HUDEP-2 (cell line): ENCODE results near the gene ZPBP.

ENCODE experiments used
- DNase-seq, 76 experiments: peaks; one replicate each; lab custom pipeline; 2025; ENCODE audit not compliant: unreplicated experiment in 76 of 76; lab: John Stamatoyannopoulos, UW

Gene ZPBP, protein sequence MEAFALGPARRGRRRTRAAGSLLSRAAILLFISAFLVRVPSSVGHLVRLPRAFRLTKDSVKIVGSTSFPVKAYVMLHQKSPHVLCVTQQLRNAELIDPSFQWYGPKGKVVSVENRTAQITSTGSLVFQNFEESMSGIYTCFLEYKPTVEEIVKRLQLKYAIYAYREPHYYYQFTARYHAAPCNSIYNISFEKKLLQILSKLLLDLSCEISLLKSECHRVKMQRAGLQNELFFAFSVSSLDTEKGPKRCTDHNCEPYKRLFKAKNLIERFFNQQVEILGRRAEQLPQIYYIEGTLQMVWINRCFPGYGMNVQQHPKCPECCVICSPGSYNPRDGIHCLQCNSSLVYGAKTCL

DNA sequence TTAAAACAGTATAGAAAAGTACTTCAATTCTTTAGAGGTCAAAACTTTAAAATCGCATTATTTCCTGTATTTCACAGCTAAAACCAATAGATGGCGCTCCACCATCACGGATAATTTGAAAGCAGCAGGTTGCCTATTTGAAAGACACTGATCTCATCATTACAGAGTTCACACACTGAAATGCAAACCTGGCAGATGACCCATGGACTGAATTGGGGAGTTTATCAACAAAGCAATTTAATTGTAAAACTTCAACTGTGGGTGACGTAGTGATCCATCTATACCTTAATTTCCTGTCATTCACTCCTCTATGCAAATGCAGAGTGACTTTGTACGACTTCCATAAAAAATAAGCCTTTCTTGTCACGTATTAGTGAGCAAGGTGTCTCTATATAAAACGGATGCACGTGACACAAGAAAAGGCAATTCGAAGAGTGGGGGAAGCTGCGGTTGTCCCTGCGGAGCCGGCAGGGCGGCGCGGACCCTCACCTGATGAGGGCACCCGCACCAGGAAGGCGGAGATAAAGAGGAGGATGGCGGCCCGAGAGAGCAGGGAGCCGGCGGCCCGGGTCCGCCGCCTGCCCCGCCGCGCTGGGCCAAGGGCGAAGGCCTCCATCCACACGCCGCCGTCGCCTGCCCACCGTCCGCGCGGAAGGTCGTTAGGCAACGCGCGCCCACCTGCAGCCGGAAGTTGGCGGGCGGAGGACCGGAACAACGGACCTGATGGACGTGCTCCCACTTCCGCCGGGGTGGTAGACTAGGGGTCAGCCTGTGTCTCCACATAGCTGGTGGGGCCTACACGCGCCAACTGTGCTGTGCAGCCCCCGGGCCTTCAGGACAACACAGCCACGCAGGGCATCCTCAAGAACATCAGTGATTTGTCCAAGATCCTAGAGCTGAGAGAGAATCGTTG is at the start of gene ZPBP:
TSS of gene ZPBP (minus strand) at position 668 of the 913 bp plus-strand sequence. CDS start at position 616, 52 bp downstream.
- DNase-seq = peak in 27 of 76 experiments; percentile 1 to 51 (median 16)

DNA sequence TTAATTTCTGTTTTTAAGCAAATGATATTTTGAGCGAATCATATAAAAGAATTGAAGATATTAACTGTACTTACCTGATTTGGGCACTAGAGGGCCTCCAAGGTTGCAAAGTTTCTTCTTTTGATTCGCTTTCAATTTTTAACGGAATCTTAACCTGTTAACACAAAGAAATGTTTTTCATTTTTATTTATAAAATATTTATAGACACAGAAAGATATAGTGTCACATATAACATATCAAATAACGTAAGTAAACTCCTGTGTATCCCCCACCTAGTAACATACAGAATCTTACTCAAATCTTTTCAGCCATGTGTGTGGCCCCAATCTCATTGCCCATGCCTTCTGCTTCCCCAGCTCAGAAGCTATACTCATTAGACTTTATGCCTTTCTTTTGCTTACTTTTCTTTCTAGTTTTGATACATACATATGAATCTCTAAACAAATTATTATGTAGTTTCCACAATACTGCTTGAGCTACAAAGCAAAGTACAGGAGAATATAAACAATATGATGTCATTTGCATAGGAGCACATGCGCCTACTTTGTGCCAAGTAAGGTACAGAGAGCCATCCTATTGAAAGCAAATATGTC is 49.5 kb upstream of the ZPBP start:
- DNase-seq = peak in 10 of 76 experiments; percentile 1 to 21 (median 4)

- DNase-seq = no peak
These were observed 48.8 kb upstream of the ZPBP start for GRCh38 chr7:50141854-50142253.

- no peak for DNase-seq
These were observed 48.1 kb upstream of the ZPBP start for GRCh38 chr7:50141131-50141530.

- DNase-seq = no peak
These were observed 47.6 kb upstream of the ZPBP start for GRCh38 chr7:50140688-50141087.

DNA sequence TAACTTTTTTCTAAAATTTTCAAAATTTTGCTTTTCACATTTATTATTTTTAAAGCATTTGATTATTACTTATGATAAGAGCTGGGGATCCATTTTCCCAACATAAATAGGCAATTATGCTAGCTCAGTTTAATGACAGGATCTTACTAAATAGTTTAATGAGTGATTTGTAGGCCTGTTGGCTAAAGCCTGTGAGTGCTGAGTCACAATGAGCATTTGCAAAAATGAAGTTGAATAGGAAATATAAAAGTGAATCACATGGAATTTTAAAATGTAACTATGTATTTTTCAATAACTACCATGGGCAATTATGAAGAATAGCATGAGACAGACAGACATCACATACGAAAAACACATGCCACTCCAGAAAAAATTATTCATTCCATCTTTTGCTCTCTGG is 45.1 kb upstream of the ZPBP start:
- DNase-seq = no peak

DNA sequence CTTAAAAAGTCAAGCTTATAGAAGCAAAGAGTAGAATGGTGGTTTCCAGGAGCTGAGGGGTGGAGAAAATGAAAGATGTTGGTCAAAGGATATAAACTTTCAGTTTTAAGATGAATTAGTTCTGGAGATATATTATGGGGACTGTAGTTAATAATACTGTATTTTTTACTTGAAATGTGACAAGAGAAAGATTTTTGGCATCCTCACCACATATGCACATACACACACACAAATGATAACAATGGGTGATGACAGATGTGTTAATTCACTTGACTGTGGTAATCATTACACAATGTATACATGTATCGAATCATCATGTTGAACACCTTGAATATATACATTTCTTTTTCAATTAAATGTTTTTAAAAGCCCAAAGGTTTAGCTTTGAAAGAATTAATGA is 32.7 kb upstream of the ZPBP start:
- DNase-seq = no peak

DNA sequence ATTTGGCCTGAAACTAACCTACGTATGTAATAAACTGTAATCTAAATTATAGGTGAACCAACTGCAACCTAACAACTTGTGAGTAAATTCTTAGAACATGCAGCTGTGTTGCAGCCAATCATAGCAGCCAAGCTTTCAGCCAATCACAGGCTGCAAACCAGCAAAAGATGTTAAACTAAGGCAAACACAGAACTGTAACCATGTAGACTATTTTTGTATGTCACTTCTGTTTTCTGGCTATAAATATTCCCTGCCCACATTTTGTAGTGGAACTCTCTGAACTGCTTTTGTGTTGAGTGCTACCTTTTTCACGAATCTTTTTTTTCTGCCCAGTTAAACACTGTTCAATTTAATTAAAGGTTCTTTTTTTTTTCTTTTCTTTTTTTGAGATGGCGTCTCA is 28.2 kb upstream of the ZPBP start:
- no peak for DNase-seq

- peak in 20 of 76 experiments; percentile 1 to 30 (median 7) for DNase-seq
These were observed 27.0 kb upstream of the ZPBP start for GRCh38 chr7:50119815-50120637.

DNA sequence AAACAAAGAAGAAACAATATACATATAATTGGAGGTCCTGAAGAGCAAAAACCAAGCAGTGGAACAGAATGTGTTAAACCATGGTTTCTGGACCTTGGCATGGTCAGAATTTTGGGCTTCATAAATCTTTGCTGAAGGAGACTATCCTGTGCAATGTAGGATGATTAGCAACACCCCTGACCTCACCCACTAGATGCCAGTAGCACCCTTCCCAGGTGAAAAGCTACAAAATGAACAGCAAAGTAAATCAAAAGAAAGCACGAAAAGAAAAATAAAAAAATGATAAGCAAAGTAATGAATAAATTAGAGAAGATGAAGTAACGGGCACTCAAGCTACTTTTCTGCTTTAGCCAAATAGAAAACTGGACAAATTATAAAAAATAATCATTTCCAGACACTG is 19.2 kb upstream of the ZPBP start:
- DNase-seq = no peak

DNA sequence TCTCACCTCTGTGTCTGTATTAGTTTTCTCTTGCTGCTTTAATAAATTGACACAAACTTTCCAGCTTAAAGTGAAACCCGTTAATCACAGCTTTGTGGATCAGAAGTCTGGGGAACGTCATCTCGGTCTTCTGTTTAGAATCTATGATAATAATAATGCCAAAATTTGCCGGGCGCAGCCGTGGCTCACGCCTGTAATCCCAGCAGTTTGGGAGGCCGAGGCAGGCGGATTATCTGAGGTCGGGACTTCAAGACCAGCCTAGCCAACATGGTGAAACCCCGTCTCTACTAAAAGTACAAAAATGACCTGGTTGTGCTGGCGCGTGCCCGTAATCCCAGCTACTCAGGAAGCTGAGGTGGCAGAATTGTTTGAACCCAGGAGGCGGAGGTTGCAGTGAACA is 8.8 kb upstream of the ZPBP start:
- no peak for DNase-seq

DNA sequence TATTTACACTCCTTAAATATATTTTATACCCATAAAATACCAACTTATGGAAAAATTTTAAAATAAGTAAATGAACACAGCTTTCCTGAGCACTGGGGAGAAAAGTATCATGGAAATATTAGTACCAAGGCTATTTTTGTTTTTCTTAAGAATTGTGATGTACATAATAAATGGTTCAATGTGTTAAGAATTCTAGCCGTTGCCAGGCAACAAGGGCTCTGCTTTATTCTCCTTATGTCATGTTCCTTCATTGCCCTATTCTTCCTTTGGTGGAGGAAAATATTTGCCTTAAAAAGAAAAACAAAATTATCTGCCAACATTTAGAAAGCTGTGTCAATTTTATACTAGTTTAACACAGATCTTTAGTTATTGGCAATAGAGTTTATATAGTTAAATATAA is 2.6 kb upstream of the ZPBP start:
- DNase-seq = no peak

GRCh38 chr7:50088463-50089129 is 4.5 kb downstream of the ZPBP start:
- DNase-seq = no peak

- DNase-seq = no peak
These were observed 7.7 kb downstream of the ZPBP start for GRCh38 chr7:50085344-50085743.

DNA sequence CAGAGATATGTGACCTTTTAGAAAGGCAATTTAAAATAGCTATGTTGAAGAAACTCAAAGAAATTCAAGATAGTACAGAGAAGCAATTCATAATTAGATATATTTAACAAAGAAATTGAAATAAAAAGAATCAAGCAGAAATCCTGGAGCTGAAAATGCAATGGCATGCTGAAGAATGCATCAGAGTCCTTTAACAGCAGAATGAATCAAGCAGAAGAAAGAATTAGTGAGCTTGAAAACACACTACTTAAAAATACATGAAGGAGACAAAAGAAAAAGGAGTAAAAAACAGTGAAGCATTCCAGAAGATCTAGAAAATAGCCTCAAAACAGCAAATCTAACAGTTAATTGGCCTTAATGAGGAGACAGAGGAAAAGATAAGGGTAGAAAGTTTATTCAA is 20.0 kb downstream of the ZPBP start:
- DNase-seq = no peak

- DNase-seq = no peak
These were observed 23.4 kb downstream of the ZPBP start for GRCh38 chr7:50069613-50070012.

DNA sequence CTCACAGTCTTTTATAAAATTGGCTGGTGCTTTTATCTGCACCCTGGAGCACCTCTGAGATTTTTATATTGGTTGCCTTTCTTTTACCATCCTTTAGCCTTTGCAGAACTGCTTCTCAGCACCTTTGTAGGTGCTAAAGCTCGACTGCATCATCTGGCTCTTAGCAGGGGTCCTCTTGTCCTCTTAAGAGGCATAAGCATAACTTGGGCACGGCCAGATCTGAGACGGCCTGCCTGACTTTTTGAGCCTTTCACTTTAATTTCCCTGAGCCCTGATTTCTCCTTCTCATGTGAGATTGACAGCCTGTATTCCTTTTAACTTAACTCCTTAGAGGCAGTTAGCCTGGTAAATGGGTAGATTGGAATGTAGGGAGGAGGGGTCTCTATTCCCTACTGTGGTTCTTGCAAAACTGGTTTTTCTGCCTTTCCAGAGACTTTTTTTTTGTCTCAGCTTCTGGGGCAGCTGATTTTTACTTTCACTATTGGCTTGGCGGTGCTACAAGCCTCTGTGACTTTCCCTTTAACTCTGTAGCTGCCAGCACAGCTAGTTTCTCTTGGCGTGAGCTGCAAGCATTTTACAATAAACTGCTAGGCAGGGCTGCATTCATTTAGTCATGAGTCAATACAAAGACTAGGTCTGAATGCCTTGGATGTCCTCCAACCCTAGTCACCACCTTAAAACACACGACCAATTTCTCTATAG is 24.0 kb downstream of the ZPBP start:
- DNase-seq = no peak

DNA sequence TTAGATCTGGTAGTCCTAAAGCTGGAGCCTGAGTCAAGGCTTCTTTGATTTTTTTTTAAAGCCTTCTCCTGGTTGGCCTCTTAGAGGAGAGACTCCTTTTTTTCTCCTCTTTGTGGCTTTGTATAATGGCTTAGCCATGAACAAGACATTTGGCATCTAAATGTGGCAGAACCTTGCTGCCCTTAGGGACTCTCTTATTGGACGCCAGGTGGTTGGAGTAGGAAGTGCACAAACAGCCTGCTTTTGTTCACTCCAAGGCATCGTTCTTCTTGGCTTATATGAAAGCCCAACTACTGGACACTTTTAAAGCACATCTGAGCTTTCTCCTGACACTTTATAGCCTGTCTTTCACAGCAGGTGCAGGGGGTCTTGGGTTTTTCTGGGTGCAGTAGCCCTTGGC is 25.0 kb downstream of the ZPBP start:
- peak in 3 of 76 experiments; percentile 1 to 6 (median 2) for DNase-seq

- DNase-seq = no peak
These were observed 30.1 kb downstream of the ZPBP start for GRCh38 chr7:50062951-50063350.
